GM12878 (cell line): Measurements from ENCODE around the gene PANK1. TPM values are rescaled to one million over a fixed set of nuclear protein-coding genes. Genes with fewer than 3 reads are reported as not detected.

Experiments
- ATAC-seq: fragments of 200-7000 bp; cut with Tn5 transposase; 3 replicates; pipeline ENCODE4 v1.9.1; 2020; ENCODE audit warnings: mild to moderate bottlenecking, moderate library complexity
- BruUV-seq: library from RNA; stranded (reverse); fragments of 400-500 nt; replicated peaks from 2 replicates; lab custom pipeline; 2021; lab: Mats Ljungman, UMichigan
- CTCF ChIA-PET: fragments of 300-600 bp; sonication (Branson Sonifier 250); formaldehyde crosslinking; extraction: SDS; loops from one replicate; lab custom pipeline; 2021; ENCODE audit warnings: inconsistent platforms; lab: Yijun Ruan, JAX
- POLR2A ChIA-PET: fragments of 350-600 bp; formaldehyde crosslinking; extraction: SDS; loops from one replicate; lab custom pipeline; 2021; ENCODE audit warnings: inconsistent platforms; lab: Charles Lee
- RAD21 ChIA-PET: fragments of 300-600 bp; sonication (Branson Sonifier 250); formaldehyde crosslinking; loops from one replicate; lab custom pipeline; 2023; ENCODE audit warnings: antibody characterized with exemption; ENCODE audit not compliant: unreplicated experiment; lab: Charles Lee
- SMC1A ChIA-PET: fragments of 300-600 bp; sonication (Branson Sonifier 250); formaldehyde crosslinking; loops from one replicate; lab custom pipeline; 2023; ENCODE audit not compliant: unreplicated experiment, uncharacterized antibody; lab: Charles Lee
- DNase-seq: peaks from one replicate; pipeline ENCODE4 v3.0.0-alpha.2; 2011; ENCODE audit warnings: low read depth, low spot score
- FAIRE-seq: peaks from 3 replicates; lab custom pipeline; 2011; peaks lifted over from hg19 to GRCh38; lab: Jason Lieb, UNC
- H2AFZ ChIP-seq: 2 replicates; pipeline ENCODE4 v1.6.0; 2011; ENCODE audit warnings: low read depth, low read length, control low read depth; ENCODE audit not compliant: control insufficient read depth
- H3K27ac ChIP-seq: 2 replicates; pipeline ENCODE4 v1.5.1; 2011; ENCODE audit warnings: control low read depth; ENCODE audit not compliant: control insufficient read depth, insufficient read depth
- H3K27me3 ChIP-seq, 2 experiments: replicated peaks in 1 of 2; 2 replicates each; pipeline versions ENCODE4 v1.6.0 to v1.6.1; 2011; ENCODE audit warnings: low read length in 1 of 2; ENCODE audit not compliant: control insufficient read depth in 2 of 2, insufficient read depth in 2 of 2
- H3K36me3 ChIP-seq, 2 experiments: 2 replicates each; pipeline ENCODE4 v1.5.1; 2011; ENCODE audit warnings: low read length in 1 of 2; ENCODE audit not compliant: control insufficient read depth in 2 of 2, insufficient read depth in 2 of 2
- H3K4me1 ChIP-seq: 2 replicates; pipeline ENCODE4 v1.6.1; 2011; ENCODE audit warnings: mild to moderate bottlenecking, low read length, moderate library complexity, mixed read lengths; ENCODE audit not compliant: control insufficient read depth, insufficient read depth
- H3K4me2 ChIP-seq: 2 replicates; pipeline ENCODE4 v1.6.0; 2011; ENCODE audit warnings: control low read depth; ENCODE audit not compliant: control insufficient read depth, insufficient read depth
- H3K4me3 ChIP-seq: fragments of 200-600 bp; sonication (generic); 2 replicates; pipeline ENCODE4 v1.5.1; 2016
- H3K79me2 ChIP-seq: 2 replicates; pipeline ENCODE4 v1.6.0; 2011; ENCODE audit warnings: low read length; ENCODE audit not compliant: control insufficient read depth, insufficient read depth
- H3K9ac ChIP-seq: 2 replicates; pipeline ENCODE4 v1.8.0; 2011; ENCODE audit warnings: low read length, control low read depth, mixed read lengths; ENCODE audit not compliant: control insufficient read depth, insufficient read depth
- H3K9me3 ChIP-seq: replicated peaks from 3 replicates; pipeline ENCODE4 v1.5.1; 2011; ENCODE audit warnings: mild to moderate bottlenecking, low read length; ENCODE audit not compliant: control insufficient read depth, insufficient read depth
- H4K20me1 ChIP-seq: 2 replicates; pipeline ENCODE4 v1.6.0; 2011; ENCODE audit not compliant: control insufficient read depth, insufficient read depth
- BHLHE40 ChIP-seq, 2 experiments: fragments of 450-650 bp in 1 of 2; IDR thresholded peaks; 2 replicates each; pipeline ENCODE4 v1.6.1; 2011 to 2017; ENCODE audit warnings: low read depth in 2 of 2, borderline replicate concordance in 1 of 2, improper control_type of control experiment in 1 of 2, low read length in 1 of 2, mild to moderate bottlenecking in 1 of 2
- CHD2 ChIP-seq: IDR thresholded peaks from 2 replicates; pipeline ENCODE4 v1.6.1; 2011; ENCODE audit warnings: low read depth, low read length, improper control_type of control experiment, borderline replicate concordance
- EGR1 ChIP-seq, 2 experiments: IDR thresholded peaks; 1 replicate in 1 of 2; 2 replicates in 1 of 2; pipeline ENCODE4 v1.6.1; 2011 to 2012; ENCODE audit warnings: low read depth in 2 of 2, low read length in 2 of 2, borderline replicate concordance in 1 of 2, mild to moderate bottlenecking in 1 of 2, moderate library complexity in 1 of 2
- FOS ChIP-seq: IDR thresholded peaks from 3 replicates; pipeline ENCODE4 v1.6.1; 2011; ENCODE audit warnings: borderline replicate concordance; ENCODE audit not compliant: insufficient read length; ENCODE audit errors: extremely low read depth
- POLR2AphosphoS2 ChIP-seq: IDR thresholded peaks from 2 replicates; pipeline ENCODE4 v1.6.1; 2011; ENCODE audit warnings: low read depth, mild to moderate bottlenecking, low read length, improper control_type of control experiment, moderate library complexity
- SIX5 ChIP-seq: IDR thresholded peaks from 2 replicates; pipeline ENCODE4 v1.6.1; 2011; ENCODE audit warnings: mild to moderate bottlenecking, low read depth, low read length, moderate library complexity; ENCODE audit not compliant: severe bottlenecking
- SP1 ChIP-seq: IDR thresholded peaks from one replicate; pipeline ENCODE4 v1.6.1; 2011; ENCODE audit warnings: low read depth, low read length
- TBL1XR1 ChIP-seq: IDR thresholded peaks from 2 replicates; pipeline ENCODE4 v1.6.1; 2012; ENCODE audit warnings: low read depth, low read length, improper control_type of control experiment
- YY1 ChIP-seq: IDR thresholded peaks from 2 replicates; pipeline ENCODE4 v1.6.1; 2011; ENCODE audit warnings: low read depth, mild to moderate bottlenecking, low read length
- ZBTB4 ChIP-seq: fragments of 450-650 bp; formaldehyde crosslinking; IDR thresholded peaks from 2 replicates; pipeline ENCODE4 v1.4.0; 2022; ENCODE audit warnings: mild to moderate bottlenecking, moderate library complexity
- ZNF207 ChIP-seq: fragments of 450-650 bp; IDR thresholded peaks from 2 replicates; pipeline ENCODE4 v1.6.1; 2014; ENCODE audit warnings: antibody characterized with exemption, mild to moderate bottlenecking, borderline replicate concordance
- ZNF217 ChIP-seq: fragments of 450-650 bp; IDR thresholded peaks from 2 replicates; pipeline ENCODE4 v1.6.1; 2017; ENCODE audit warnings: antibody characterized with exemption, mild to moderate bottlenecking
- ZNF622 ChIP-seq: fragments of 450-650 bp; IDR thresholded peaks from 2 replicates; pipeline ENCODE4 v1.6.1; 2017; ENCODE audit warnings: mild to moderate bottlenecking, inconsistent platforms
- WGBS: methylation state at CpG from one replicate; pipeline ENCODE4 v1.1.6; 2016; ENCODE audit warnings: low lambda C conversion rate; ENCODE audit not compliant: insufficient replicate concordance, insufficient coverage; ENCODE audit errors: missing lambda C conversion rate; 5-methylcytosine and 5-hydroxymethylcytosine counted together
- in situ Hi-C: fragments of 300-500 bp; cut with MboI; formaldehyde crosslinking; loops from 9 replicates; pipeline ENCODE4 v1.14.3; 2018; ENCODE audit warnings: mixed read lengths
- intact Hi-C: fragments of 100-400 bp; cut with micrococcal nuclease; formaldehyde crosslinking; loops from one replicate; pipeline ENCODE4 v1.14.2; 2022; ENCODE audit not compliant: unreplicated experiment
- polyA plus RNA-seq, 11 experiments: library from polyadenylated mRNA; depleted of rRNA in 4 of 11; unstranded in 6 of 11; stranded (reverse) in 5 of 11; fragments of >200 nt; fragmentation: Nextera tagmentation in 4 of 11; fragmentation: Illumina TruSeq in 1 of 11; extraction: Ambion mirVana in 4 of 11; extraction: Trizol in 1 of 11; gene quantifications; 1 replicate in 1 of 11; 2 replicates in 10 of 11; pipeline versions ENCODE4 v1.2.1 to v1.2.3, GENCODE V29; 2011 to 2016; ENCODE audit warnings: inconsistent platforms in 2 of 11, missing spikeins in 2 of 11, low read depth in 1 of 11
- total RNA-seq, 4 experiments: library from RNA; depleted of rRNA in 3 of 4; stranded (reverse); fragments of >200 nt in 3 of 4; fragmentation: Illumina TruSeq in 1 of 4; extraction: Trizol in 1 of 4; gene quantifications; 2 replicates each; pipeline versions ENCODE4 v1.2.1 to v1.2.3, GENCODE V29; 2013 to 2021
- TF ChIP-seq, protein P1 (sequence below): fragments of 450-650 bp; IDR thresholded peaks from 2 replicates; pipeline ENCODE4 v1.6.1; 2017; ENCODE audit warnings: antibody characterized with exemption, mild to moderate bottlenecking, moderate library complexity
- TF ChIP-seq, protein P2 (sequence below): fragments of 150-350 bp; IDR thresholded peaks from 2 replicates; pipeline ENCODE4 v1.6.1; 2016; ENCODE audit warnings: low read depth, low read length

Gene PANK1
- total and polyA plus RNA-seq, 10 of the 15 experiments (the other 5 are each of a cell fraction or from before 2014, with no cell fraction given): 1.9 to 10.6 (median 5.8) TPM

DNA sequence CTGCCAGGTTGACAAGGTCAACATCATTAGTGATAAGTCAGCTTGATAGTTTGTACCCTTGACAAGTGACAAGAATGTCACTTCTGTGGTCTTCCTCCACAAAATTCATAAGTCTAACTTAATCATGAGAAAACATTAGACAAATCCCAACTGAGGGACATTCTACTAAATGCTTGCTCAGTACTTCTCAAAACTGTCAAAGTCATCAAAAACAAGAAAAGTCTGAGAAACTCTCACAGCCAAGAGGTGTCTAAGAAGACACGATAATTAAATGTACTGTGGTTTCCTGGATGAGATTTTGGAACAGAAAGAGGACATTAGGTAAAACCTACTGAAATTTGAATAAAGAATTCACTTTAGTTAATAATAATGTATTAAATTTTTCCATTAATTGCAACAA lies 79.9 kb downstream of the PANK1 start:
- Histone ChIP-seq H3K4me3 (no peak overlapping the region), H3K27me3 (no peaks in the 10 kb centered on the region), H2AFZ (no peak overlapping the region), H3K36me3 (no peaks in the 10 kb centered on the region), H3K9ac (no peak overlapping the region), H3K79me2 (no peaks in the 10 kb centered on the region), H3K4me1 (no peaks in the 10 kb centered on the region), H4K20me1 (no peaks in the 10 kb centered on the region), H3K27ac (no peak overlapping the region), H3K4me2 (no peak overlapping the region), H3K9me3 (no peaks in the 10 kb centered on the region)
- ChIA-PET CTCF (interaction anchor here (0.7 to 1.6 kb wide), 14 partner anchors 10 to 351 kb away, joined by 3 to 9 read pairs (median 4); no protein-coding TSS in a partner anchor), POLR2A (no interaction called here), RAD21 (interaction anchor here (0.5 to 1.2 kb wide), 6 partner anchors 136 to 350 kb away, joined by 3 to 9 read pairs (median 4); partner anchors contain the start of gene KIF20B), SMC1A (interaction anchor here (0.6 to 1.7 kb wide), 7 partner anchors 12 to 195 kb away, joined by 3 to 5 read pairs (median 4); no protein-coding TSS in a partner anchor)
- in situ Hi-C loops: loop anchor here (10.0 kb wide), 1 partner anchor 530 kb away; no protein-coding TSS in a partner anchor
- 0% methylated on average over 1 of the region's 1 CpG for WGBS
- DNase-seq (no peak), FAIRE-seq (no peak), ATAC-seq (no peak)
- no TSS peak for BruUV-seq
- intact Hi-C loops: loop anchor here (2.0 to 10.0 kb wide), 2 partner anchors 348 to 530 kb away; no protein-coding TSS in a partner anchor
- TF ChIP-seq BHLHE40 (IDR thresholded peaks at IDR 0.05; ENCODE audit: borderline replicate concordance in 1 of 2, low read depth in 2 of 2, low read length in 1 of 2) (no peak), EGR1 (IDR thresholded peaks at IDR 0.05; ENCODE audit: borderline replicate concordance in 1 of 2, low read depth in 2 of 2, low read length in 2 of 2) (no peak), ZNF207 (no peak), YY1 (no peak), ZNF622 (no peak), CHD2 (no peak), FOS (no peak), TBL1XR1 (no peak), ZBTB4 (no peak), SP1 (no peak), ZNF217 (no peak), SIX5 (no peak), POLR2AphosphoS2 (no peak)
- TF ChIP-seq, protein P1, sequence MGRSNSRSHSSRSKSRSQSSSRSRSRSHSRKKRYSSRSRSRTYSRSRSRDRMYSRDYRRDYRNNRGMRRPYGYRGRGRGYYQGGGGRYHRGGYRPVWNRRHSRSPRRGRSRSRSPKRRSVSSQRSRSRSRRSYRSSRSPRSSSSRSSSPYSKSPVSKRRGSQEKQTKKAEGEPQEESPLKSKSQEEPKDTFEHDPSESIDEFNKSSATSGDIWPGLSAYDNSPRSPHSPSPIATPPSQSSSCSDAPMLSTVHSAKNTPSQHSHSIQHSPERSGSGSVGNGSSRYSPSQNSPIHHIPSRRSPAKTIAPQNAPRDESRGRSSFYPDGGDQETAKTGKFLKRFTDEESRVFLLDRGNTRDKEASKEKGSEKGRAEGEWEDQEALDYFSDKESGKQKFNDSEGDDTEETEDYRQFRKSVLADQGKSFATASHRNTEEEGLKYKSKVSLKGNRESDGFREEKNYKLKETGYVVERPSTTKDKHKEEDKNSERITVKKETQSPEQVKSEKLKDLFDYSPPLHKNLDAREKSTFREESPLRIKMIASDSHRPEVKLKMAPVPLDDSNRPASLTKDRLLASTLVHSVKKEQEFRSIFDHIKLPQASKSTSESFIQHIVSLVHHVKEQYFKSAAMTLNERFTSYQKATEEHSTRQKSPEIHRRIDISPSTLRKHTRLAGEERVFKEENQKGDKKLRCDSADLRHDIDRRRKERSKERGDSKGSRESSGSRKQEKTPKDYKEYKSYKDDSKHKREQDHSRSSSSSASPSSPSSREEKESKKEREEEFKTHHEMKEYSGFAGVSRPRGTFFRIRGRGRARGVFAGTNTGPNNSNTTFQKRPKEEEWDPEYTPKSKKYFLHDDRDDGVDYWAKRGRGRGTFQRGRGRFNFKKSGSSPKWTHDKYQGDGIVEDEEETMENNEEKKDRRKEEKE: no peak
- TF ChIP-seq, protein P2, sequence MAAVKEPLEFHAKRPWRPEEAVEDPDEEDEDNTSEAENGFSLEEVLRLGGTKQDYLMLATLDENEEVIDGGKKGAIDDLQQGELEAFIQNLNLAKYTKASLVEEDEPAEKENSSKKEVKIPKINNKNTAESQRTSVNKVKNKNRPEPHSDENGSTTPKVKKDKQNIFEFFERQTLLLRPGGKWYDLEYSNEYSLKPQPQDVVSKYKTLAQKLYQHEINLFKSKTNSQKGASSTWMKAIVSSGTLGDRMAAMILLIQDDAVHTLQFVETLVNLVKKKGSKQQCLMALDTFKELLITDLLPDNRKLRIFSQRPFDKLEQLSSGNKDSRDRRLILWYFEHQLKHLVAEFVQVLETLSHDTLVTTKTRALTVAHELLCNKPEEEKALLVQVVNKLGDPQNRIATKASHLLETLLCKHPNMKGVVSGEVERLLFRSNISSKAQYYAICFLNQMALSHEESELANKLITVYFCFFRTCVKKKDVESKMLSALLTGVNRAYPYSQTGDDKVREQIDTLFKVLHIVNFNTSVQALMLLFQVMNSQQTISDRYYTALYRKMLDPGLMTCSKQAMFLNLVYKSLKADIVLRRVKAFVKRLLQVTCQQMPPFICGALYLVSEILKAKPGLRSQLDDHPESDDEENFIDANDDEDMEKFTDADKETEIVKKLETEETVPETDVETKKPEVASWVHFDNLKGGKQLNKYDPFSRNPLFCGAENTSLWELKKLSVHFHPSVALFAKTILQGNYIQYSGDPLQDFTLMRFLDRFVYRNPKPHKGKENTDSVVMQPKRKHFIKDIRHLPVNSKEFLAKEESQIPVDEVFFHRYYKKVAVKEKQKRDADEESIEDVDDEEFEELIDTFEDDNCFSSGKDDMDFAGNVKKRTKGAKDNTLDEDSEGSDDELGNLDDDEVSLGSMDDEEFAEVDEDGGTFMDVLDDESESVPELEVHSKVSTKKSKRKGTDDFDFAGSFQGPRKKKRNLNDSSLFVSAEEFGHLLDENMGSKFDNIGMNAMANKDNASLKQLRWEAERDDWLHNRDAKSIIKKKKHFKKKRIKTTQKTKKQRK: no peak
